NCI-H2107 treated with DMSO at 0.1 percent for 48 hours (cell line): ENCODE results near the gene ZNF474.

Source experiments
- DNase-seq: peaks from one replicate; lab custom pipeline; 2025; ENCODE audit not compliant: unreplicated experiment; lab: John Stamatoyannopoulos, UW

ZNF474 gene

DNA sequence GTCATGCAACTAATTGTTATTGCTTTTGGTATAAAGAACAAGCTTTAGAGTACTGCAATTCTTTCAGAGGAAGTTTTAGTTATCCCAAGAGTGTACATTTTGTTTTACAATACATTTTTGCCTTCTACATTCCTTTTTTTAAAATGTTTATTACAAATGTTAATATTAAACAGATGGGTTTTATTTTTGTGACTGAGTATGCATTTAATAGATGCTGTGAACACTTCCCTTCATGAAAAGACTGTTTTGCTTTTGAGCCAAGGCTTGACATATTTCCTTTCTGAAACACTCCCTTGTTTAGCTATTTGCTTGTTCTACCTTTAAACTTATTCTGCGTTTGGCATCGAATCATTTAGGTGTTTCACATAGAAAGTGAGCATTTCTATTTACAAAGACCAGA, 14.8 kb upstream of the ZNF474 start:
- no peak for DNase-seq

DNA sequence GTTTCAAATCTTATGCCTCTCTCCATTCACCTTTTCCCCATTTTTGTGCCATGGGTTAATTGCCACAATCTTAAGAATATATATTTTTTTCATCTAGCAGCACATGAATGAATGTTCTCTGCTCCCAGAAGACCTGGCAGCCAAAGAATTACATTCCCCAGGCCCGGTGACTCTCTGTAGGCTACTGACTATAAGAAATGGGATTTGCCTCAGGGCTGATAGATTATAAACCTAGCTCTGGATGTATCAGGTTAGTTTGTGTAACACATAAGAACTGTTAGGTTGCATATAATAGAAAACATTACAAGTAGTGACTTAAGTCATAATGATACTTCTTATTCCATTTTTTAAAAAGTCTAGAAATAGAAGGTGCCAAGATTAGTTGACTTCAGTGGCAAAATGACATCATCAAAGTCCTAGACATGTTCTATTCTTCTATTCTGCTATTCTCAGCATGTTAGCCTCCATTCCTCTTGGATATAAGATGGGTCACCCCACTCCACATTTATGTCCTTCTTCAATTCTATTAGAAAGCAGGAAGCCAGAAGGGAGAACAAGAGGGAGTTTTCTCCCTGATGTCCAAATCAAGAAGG, 10.9 kb upstream of the ZNF474 start:
- DNase-seq = no peak

DNA sequence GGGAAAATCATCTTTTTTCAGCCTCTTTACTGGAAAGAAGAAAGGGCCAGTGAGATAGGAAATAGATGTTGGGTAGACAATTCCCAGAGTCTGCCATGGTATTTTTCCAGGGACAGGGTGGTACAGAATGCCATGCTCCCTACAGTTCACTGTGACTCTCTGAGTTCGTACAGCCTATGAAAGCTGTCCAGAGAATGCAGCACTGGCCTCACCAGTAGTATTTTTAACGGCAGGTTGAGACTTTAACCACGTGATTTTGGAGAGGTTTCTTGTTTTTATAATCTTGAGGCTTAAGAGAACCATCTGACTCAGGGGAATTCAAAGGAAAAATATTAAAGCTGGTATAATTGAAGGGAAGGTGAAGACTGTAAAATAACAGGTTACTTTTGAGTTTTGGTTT, 10.1 kb upstream of the ZNF474 start:
- DNase-seq = no peak

DNA sequence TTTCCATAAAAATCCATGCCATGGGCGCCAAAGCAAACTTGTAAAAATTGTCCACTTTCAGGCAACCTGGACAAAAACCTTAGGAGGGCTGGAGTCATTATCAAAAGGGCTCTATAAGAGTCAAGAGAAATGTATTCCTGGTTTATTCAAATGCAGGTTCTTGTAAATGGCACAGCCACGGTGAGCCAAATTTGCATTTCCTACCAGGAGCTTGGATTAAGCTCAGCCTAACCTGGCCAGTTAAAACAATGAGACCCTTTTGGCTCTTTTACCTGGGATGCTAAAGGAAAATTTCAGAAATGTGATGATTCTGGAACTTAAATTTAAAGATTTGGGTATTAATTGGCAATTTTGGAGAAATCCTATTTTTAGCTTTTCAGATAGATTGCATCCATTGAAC, 8.9 kb upstream of the ZNF474 start:
- no peak for DNase-seq

DNA sequence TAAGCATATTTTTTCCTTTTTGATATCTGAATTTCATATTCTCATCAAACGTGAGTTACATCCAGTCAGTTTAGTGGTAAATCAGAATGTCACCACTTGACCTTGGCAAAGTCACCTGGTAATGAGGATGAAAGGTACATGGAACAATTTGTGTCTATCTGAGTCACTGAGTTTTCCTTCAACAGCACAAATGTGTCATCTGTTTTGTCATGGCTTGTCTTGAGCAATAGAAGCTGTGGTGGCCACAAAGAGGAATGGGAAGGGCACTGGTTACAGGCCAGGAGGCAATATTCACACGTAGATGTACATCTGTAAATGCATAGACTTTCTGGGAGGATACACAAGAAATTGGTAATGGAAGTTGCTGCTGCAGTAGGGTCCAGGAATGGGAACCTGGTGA, 8.4 kb upstream of the ZNF474 start:
- DNase-seq = no peak

DNA sequence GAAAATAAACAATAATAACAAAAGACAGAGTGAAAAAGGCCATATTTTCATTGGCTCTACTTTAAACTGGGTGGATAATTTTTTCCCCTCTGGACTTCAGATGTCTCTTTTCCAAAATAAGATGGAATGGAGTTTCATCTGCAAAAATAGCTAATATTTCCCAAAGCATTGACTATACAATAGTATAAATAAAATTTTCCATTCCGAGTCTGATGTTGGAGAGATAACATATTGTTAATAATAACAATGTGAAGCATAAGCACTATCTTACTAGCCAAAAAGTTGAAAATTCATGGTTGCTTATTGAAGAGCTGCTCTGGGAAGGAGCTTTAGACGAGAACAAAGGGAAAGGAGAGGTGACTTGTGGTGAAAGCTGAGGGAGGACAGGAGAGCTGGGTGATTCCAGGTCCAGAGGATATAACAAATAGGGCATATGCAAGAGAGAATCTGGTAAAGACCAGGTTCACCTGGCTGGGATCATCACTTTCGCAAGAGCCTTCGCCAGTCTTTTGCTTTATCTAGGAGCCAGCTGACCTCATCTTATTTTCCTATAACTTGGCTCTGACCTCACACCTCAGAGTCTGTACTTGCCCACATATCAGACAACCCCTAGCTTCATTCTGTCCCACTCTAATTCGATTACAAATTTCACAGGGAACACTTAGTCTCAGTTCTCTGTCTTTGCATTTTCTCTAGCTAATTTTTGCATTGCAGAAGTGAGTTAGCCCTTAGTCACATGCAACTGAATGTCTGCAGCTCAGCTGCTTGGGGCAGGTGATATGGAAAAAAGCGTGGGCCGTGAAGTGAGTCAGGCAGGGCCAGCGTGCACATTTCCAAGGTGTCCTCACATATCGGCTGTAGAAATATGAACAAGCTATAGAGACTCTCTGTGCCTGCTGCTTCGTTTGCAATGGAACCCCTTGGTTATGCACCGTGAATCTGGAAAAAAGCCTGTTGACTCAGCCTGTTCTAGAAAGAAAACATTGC, 7.6 kb upstream of the ZNF474 start:
- DNase-seq = no peak

DNA sequence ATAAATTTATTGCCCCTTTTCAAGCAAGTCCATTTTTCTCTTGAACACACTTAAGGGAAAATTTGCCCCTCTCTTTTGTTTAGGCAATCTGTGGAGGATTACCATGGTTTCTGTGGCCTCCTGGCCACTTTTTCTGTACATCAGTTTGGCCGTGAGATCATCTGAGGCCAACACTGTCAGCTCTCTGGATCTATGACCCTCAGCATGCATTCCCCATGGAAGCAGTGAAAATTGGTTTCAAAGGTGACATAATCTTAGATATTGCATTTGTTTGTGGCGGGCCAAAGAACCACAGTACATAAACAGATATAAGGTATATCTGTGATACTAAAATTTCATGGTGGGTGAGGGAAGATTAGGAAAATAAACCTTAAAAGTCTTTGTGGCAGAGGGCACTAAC, 4.6 kb upstream of the ZNF474 start:
- no peak for DNase-seq

DNA sequence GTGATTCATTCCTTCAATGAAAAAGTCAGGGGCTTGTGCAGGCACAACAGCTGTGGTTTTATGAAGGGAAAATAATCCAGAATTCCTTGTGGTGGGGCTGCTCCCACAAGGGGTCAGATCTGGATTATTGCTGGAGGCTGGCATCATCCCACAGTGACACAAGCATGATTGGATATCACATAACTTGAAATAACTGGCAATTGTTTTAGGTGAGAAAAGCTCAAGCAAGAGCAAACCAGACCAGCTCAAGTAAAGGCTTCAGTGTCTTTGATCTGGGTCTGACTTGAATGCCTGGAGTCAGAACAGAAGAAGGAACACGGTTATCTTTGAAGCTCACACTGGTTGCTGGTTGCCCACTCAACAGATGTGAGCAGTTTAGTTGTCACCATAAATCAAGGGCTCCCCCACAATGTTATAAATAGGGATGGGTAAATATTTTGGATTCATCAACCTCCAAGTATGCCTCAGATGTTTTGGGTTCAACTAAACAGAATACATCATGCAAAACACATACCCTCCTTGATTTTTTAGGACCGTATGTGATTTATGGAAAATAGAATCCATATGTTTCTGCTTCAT, 3.1 kb upstream of the ZNF474 start:
- DNase-seq = no peak

DNA sequence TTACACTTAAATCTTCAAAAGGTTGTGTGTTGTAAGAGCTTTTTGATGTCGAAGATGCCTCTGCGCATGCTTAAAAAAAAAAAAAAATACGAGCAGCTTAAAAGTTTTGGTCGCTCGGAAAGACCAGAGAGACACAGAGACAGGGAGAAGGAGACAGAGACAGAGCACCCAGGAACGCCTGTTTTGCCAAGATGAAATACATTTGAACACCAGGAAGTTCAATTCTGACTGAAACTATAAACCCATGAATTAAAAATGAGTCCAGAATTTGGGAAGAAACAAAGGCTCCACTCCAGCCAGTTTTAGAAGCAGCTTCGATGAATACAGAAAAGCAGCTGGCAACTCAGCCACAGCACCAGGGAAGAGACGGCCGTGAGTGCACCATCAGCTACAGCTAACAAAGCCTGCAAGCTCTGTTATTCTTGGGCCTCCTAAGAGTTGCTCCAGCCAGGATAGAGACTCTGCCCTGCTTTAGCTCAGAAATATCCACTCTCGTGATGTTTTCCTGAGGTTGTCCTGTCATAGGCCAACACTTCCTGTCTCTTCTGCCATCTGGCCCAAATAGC, 2.5 kb upstream of the ZNF474 start:
- DNase-seq = no peak

DNA sequence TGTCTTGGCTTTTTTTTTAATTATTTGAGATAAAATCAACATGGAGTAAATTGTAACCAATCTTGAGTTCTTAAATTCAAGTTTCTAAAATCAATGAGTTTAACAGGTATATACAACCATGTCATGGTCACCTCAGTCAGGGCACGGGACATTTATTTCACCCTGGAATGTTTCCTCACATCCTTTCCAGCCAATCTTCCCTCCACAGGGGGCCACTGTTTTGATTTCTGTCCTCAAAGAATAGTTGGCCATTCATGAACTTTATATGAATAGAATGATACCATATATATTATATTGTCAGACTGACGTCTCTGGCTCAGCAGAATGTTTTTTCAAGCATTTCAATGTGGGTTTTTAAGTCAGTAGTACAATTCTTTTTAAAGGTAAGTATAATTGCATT, 806 bp downstream of the ZNF474 start:
- DNase-seq = no peak

DNA sequence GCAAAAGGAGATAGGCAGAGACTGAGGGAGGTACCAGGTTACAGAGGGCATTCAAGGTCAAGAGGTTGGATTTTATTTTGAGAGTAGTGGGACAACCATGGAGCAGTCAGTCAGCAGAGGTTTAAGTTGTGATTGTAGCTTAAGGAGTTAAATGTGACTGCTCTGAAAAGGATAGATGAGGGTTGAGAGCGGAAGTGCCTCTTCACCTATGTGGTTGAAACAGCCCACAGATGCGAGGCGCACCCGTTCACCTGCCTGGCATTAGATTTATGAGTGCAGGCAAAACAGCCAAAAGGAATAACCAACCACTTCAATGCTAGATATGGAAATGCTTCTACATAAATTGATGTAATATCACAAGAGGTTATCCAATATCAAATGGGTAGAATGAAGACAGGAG, 8.4 kb downstream of the ZNF474 start:
- DNase-seq = peak; percentile 37

DNA sequence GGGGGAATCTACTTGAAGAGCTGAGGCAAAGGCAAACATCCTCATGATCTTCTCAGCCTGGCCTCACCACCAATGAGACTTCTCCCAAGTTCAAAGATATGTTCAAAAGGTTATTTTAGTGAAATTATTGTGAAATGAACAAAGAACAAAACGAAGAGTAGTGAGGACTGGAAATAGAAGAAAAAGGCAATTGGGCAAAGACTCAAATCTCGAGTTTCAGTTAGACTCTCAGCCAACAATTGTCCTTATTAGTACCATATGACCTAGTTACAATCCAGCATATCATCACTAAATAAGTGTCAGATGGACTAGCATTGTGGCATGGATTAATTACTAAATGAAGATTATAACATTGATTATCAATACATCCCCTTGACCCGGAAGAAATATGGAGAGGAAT, 9.0 kb downstream of the ZNF474 start:
- DNase-seq = no peak

DNA sequence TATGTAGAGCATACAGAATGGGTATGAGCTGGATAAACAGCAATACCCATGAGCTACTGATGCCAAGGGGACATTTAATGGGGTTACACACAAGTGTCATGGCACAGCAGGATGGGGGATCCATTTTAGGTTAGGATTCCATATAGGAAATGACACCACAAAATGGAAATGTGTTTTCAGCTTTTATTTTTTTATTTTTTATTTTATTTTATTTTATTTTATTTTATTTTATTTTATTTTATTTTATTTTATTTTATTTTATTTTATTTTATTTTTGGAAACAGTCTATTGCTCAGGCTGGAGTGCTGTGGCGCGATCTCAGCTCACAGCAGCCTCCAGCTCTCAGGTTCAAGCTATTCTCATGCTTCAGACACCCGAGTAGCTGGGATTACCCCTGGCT, 11.6 kb downstream of the ZNF474 start:
- DNase-seq = no peak

DNA sequence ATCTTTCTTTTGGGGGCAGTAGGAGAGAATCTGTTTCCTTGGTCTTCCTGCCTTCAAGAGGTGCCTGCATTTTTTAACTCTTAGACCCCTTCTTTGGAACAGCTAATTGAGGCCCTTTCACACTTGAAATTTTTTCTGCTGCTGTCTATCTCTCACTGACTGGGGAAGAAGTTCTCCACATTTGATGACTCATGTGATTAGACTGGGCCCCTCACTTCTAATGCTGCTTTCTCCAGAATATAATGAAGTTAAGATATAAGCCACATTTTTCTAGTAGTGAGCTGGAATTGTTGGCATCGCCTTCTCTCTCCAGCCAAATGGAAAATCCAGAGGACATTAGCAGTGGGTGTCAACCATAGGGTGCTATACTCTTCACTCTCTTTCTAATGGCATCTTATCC, 12.4 kb downstream of the ZNF474 start:
- DNase-seq = no peak

DNA sequence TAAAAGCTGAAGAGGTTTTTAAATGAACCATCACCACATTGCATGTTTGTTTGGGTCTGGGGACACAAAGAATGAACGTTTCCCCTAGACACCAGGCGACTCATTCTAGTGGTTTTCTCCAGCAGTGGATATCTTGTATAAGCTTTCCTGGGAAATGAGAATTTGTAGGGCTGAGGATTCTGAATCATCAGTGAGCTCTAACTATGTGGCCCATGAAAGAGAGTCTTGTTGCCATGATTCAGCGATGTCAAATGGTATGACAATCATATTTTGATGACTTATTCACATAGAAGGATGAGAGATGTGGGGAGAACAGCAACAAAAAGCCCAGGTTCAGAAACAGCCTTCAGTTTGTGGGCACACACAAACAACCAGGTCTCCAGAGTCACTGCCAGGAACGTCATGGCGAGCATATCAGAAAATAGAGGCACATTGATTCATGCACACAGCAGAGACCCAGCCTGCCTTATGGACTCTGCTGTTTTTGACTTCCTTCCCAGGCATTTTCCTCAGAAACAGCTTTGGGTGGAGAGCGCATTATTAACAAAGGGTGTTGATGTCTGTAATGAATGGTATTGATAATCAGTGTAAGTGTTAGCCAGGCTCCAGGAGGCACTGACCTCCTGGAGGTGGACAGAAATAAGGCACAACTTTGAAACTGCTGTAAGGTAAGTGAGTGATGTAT, 13.3 kb downstream of the ZNF474 start:
- no peak for DNase-seq

DNA sequence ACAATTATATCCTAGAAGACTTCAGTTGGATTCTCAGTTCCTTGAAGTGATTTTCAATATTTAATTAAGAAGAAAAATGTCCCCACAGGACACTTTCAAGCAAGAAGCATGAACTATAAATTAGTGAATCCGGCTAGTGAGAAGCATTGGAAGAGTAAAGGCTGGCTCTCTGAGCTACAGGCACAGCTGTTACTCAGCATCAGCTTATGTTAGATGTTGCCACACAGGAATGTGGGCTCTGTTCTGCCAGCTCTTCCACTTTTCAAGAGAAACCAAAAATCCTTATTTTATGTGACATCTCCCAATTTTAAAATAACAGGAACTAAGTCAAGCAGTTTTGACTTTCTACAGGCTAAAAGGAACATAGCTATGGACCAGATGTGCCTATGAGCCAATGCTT, 14.9 kb downstream of the ZNF474 start:
- no peak for DNase-seq

DNA sequence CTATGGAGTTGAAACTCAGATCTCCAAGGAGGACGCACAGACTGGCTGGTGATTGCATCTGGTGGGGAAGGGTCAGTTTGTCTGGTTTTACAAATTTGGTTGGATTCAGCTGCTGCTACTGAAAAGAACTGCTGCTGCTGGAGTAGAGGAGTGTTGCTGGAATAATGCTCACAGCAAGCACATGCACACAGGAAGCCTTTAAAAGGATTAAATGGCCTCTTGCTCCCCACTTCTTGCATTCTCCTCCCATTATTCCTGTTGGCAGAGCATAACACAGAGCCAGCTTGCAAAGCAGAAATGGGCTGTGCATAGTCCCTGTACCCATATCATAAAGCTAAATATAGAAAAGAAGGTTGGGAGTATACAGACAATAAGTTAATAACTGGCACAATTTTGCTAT, 16.6 kb downstream of the ZNF474 start:
- no peak for DNase-seq

DNA sequence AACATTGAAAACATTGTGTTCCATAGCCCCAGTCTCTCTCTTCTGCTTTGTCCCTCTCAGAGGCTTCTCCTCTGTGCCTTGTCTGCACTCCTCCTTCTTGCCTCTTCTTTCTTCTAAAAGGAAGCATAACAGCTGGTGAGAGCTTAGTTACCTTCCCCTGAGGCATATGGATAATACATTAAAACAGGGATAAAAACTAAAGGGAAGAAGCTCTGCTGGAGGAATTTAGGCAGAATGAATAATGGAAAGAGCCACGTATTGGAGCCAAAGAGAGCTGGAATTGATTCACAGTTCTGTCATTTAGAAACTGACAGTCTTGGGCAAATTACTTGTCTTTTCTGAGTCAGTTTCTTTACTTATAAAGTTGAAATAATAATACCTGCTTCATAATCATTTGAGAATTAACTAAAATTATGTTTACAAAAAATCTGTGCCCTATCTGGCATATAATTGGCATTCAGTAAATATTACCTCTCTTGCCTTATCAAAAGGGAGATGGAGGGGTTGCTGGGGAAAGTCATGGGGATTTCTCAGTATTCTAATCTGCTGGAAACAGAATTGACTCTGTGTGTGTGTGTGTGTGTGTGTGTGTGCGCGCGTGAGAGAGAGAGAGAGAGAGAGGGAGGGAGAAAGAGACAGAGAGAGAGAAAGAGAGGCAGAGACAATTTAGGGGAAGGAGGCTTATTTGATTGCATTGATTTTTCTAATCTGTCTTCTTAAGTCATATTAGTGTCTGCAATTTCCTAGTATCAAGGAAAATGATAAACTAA, 20.2 kb downstream of the ZNF474 start:
- DNase-seq = no peak

DNA sequence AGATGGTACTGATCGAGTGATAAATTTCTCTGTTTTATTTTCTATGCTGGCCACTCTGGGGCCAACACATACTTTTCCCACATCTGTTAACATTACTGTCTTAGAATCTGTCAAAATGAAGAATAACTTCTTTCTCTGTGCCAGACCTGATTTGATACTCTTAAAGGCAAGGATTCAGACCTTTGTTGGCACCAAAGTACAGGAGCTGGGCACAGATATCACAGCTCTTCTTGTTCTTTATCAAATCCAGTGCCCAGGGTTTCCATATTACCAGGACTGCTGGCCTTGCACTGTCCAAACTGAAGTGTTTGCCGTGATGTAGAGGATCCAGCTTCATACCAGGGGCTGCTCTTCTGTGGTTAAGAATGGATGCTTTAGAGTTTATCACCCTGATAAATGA, 20.9 kb downstream of the ZNF474 start:
- no peak for DNase-seq

DNA sequence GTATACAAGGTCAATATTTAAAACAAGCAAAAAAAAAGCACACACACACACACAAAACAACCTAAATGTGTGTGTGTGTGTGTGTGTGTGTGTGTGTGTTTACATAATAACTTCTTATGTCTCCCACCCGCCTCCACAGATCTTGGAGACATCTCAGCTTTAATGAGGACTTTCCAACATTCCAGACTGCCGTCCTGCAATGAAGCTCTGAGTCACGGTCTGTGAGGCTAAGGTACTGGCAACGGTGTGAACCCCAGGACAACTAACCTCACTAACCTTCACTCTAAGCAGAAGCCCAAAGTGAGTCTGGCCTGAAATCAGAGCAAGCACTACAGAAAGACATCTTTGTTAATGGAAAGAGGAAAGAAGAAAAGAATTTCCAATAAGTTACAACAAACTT, 22.3 kb downstream of the ZNF474 start:
- DNase-seq = no peak
